H1 (cell line): ENCODE measurements around the gene ANP32A. TPM values are rescaled to one million over a fixed set of nuclear protein-coding genes. Genes with fewer than 3 reads are reported as not detected.

Experiments used
- CTCF ChIA-PET: fragments of 300-600 bp; sonication (Branson Sonifier 250); formaldehyde crosslinking; loops from one replicate; lab custom pipeline; 2021; ENCODE audit not compliant: partially characterized antibody; lab: Charles Lee
- POLR2A ChIA-PET: fragments of 300-600 bp; sonication (Branson Sonifier 250); formaldehyde crosslinking; loops from one replicate; lab custom pipeline; 2021; ENCODE audit warnings: inconsistent platforms; ENCODE audit not compliant: partially characterized antibody; lab: Charles Lee
- DNase-seq, 2 experiments: peaks; one replicate each; pipeline versions ENCODE4 v3.0.0 to v3.0.0-alpha.2; 2010 to 2022; ENCODE audit warnings: low spot score in 2 of 2, low read depth in 1 of 2, mixed read lengths in 1 of 2
- FAIRE-seq: peaks from 2 replicates; lab custom pipeline; 2011; peaks lifted over from hg19 to GRCh38; lab: Jason Lieb, UNC
- H2AFZ ChIP-seq: 2 replicates; pipeline ENCODE4 v1.8.1; 2012; ENCODE audit warnings: low read length, inconsistent platforms
- H2AK5ac ChIP-seq: 2 replicates; pipeline ENCODE4 v1.6.1; 2013; ENCODE audit warnings: low read depth, low read length
- H2BK120ac ChIP-seq: replicated peaks from 2 replicates; pipeline ENCODE3; 2013; ENCODE audit warnings: low read depth, low read length, inconsistent platforms
- H2BK12ac ChIP-seq: 2 replicates; pipeline ENCODE4 v1.6.1; 2013; ENCODE audit warnings: low read depth, low read length
- H2BK15ac ChIP-seq: 2 replicates; pipeline ENCODE4 v1.6.1; 2013; ENCODE audit warnings: low read length
- H2BK20ac ChIP-seq: 2 replicates; pipeline ENCODE4 v1.6.1; 2013; ENCODE audit warnings: low read length
- H2BK5ac ChIP-seq: 2 replicates; pipeline ENCODE4 v1.6.1; 2013; ENCODE audit warnings: low read depth, low read length
- H3K14ac ChIP-seq: 2 replicates; pipeline ENCODE4 v1.6.1; 2013; ENCODE audit warnings: inconsistent platforms; ENCODE audit not compliant: insufficient read length
- H3K18ac ChIP-seq: 2 replicates; pipeline ENCODE4 v1.6.1; 2013; ENCODE audit warnings: low read length; ENCODE audit errors: extremely low read depth
- H3K23ac ChIP-seq: 2 replicates; pipeline ENCODE4 v1.6.1; 2013; ENCODE audit warnings: inconsistent platforms; ENCODE audit not compliant: insufficient read length
- H3K23me2 ChIP-seq: 2 replicates; pipeline ENCODE4 v1.6.1; 2013; ENCODE audit warnings: low read depth, low read length
- H3K27ac ChIP-seq: 2 replicates; pipeline ENCODE4 v1.6.1; 2011; ENCODE audit warnings: low read depth, low read length, inconsistent platforms
- H3K27me3 ChIP-seq, 4 experiments: replicated peaks in 1 of 4; 1 replicate in 1 of 4; 2 replicates in 3 of 4; pipeline versions ENCODE4 v1.6.1 to v1.8.1; 2011 to 2013; ENCODE audit warnings: low read length in 3 of 4, mild to moderate bottlenecking in 3 of 4, inconsistent platforms in 2 of 4, mixed read lengths in 2 of 4, moderate library complexity in 1 of 4; ENCODE audit not compliant: control insufficient read depth in 3 of 4, insufficient read depth in 3 of 4; ENCODE audit errors: extremely low read depth in 1 of 4
- H3K36me3 ChIP-seq, 4 experiments: 2 replicates each; pipeline versions ENCODE4 v1.6.1 to v1.8.1; 2011 to 2013; ENCODE audit warnings: mild to moderate bottlenecking in 4 of 4, low read length in 3 of 4, moderate library complexity in 2 of 4, control low read depth in 1 of 4, inconsistent platforms in 1 of 4; ENCODE audit not compliant: insufficient read depth in 4 of 4, control insufficient read depth in 2 of 4
- H3K4ac ChIP-seq: replicated peaks from 2 replicates; pipeline ENCODE3; 2013; ENCODE audit warnings: low read length, low read depth, mixed read lengths, inconsistent platforms; ENCODE audit not compliant: insufficient read length
- H3K4me1 ChIP-seq, 4 experiments: replicated peaks in 1 of 4; 1 replicate in 1 of 4; 2 replicates in 3 of 4; pipeline versions ENCODE4 v1.6.1 to v1.8.1; 2011 to 2013; ENCODE audit warnings: low read length in 3 of 4, inconsistent platforms in 2 of 4, mixed read lengths in 1 of 4; ENCODE audit not compliant: insufficient read depth in 4 of 4, control insufficient read depth in 3 of 4
- H3K4me2 ChIP-seq, 2 experiments: 2 replicates each; pipeline versions ENCODE4 v1.6.1 to v1.8.1; 2011 to 2013; ENCODE audit warnings: low read depth in 2 of 2, low read length in 2 of 2, control low read depth in 1 of 2, inconsistent platforms in 1 of 2, mild to moderate bottlenecking in 1 of 2; ENCODE audit not compliant: insufficient read depth in 1 of 2
- H3K4me3 ChIP-seq, 4 experiments: fragments of 200-600, 300-600 bp in 1 of 4; sonication (generic), shearing (Covaris generic), sonication (Bioruptor Twin) in 1 of 4; 2 replicates each; pipeline versions ENCODE4 v1.5.1 to v1.8.1; 2011 to 2016; ENCODE audit warnings: low read length in 4 of 4, low read depth in 3 of 4, control low read depth in 2 of 4, inconsistent platforms in 2 of 4, mild to moderate bottlenecking in 2 of 4, mixed read lengths in 1 of 4, moderate library complexity in 1 of 4; ENCODE audit not compliant: insufficient read depth in 2 of 4; ENCODE audit errors: extremely low read depth in 1 of 4
- H3K56ac ChIP-seq: replicated peaks from 2 replicates; pipeline ENCODE3; 2013; ENCODE audit warnings: low read depth, mild to moderate bottlenecking, mixed read lengths, low read length, inconsistent platforms; ENCODE audit not compliant: insufficient read length
- H3K79me1 ChIP-seq: 2 replicates; pipeline ENCODE4 v1.6.1; 2013; ENCODE audit warnings: low read depth, low read length, control low read depth
- H3K79me2 ChIP-seq, 2 experiments: 2 replicates each; pipeline versions ENCODE4 v1.6.1 to v1.8.1; 2012 to 2013; ENCODE audit warnings: low read length in 2 of 2, mild to moderate bottlenecking in 2 of 2, inconsistent platforms in 1 of 2; ENCODE audit not compliant: insufficient read depth in 2 of 2, control insufficient read depth in 1 of 2
- H3K9ac ChIP-seq, 4 experiments: replicated peaks in 1 of 4; 1 replicate in 1 of 4; 2 replicates in 3 of 4; pipeline versions ENCODE4 v1.6.1 to v1.8.1; 2011 to 2013; ENCODE audit warnings: low read depth in 3 of 4, low read length in 3 of 4, control low read depth in 2 of 4, mild to moderate bottlenecking in 2 of 4, moderate library complexity in 2 of 4, inconsistent platforms in 1 of 4; ENCODE audit errors: extremely low read depth in 1 of 4
- H3K9me3 ChIP-seq, 2 experiments: 2 replicates each; pipeline versions ENCODE4 v1.6.1 to v1.8.1; 2012 to 2013; ENCODE audit warnings: mild to moderate bottlenecking in 2 of 2, moderate library complexity in 2 of 2, control low read depth in 1 of 2, inconsistent platforms in 1 of 2, low read depth in 1 of 2, low read length in 1 of 2, mixed read lengths in 1 of 2; ENCODE audit not compliant: insufficient read depth in 2 of 2
- H4K20me1 ChIP-seq, 2 experiments: replicated peaks in 1 of 2; 2 replicates each; pipeline versions ENCODE3 to v1.8.1; 2011 to 2013; ENCODE audit warnings: inconsistent platforms in 2 of 2, low read length in 2 of 2, mild to moderate bottlenecking in 1 of 2; ENCODE audit not compliant: insufficient read depth in 2 of 2, control insufficient read depth in 1 of 2
- H4K5ac ChIP-seq: 2 replicates; pipeline ENCODE4 v1.6.1; 2013; ENCODE audit warnings: low read length, low read depth, mixed read lengths, inconsistent platforms; ENCODE audit not compliant: insufficient read length
- H4K8ac ChIP-seq: 2 replicates; pipeline ENCODE4 v1.8.0; 2013; ENCODE audit warnings: mild to moderate bottlenecking, moderate library complexity, low read length, inconsistent platforms; ENCODE audit not compliant: insufficient read depth; ENCODE audit errors: extremely low read depth
- H4K91ac ChIP-seq: replicated peaks from 2 replicates; pipeline ENCODE3; 2013; ENCODE audit warnings: low read length, mixed read lengths, inconsistent platforms; ENCODE audit not compliant: insufficient read length
- CHD1 ChIP-seq: IDR thresholded peaks from 2 replicates; pipeline ENCODE4 v1.6.1; 2012; ENCODE audit warnings: low read depth, low read length, improper control_type of control experiment
- CTBP2 ChIP-seq: IDR thresholded peaks from 2 replicates; pipeline ENCODE4 v1.7.0; 2011; ENCODE audit warnings: borderline replicate concordance, mild to moderate bottlenecking, moderate library complexity, mixed read lengths, low read length; ENCODE audit not compliant: insufficient read depth, insufficient read length
- EZH2 ChIP-seq: fragments of 200-600 bp; sonication (generic); IDR thresholded peaks from 2 replicates; pipeline ENCODE4 v1.7.1; 2012; ENCODE audit warnings: low read depth, mild to moderate bottlenecking, moderate library complexity, low read length, inconsistent platforms; ENCODE audit not compliant: severe bottlenecking
- FOSL1 ChIP-seq: IDR thresholded peaks from 2 replicates; pipeline ENCODE4 v1.6.1; 2011; ENCODE audit warnings: mild to moderate bottlenecking, low read depth, low read length, moderate library complexity; ENCODE audit not compliant: insufficient read depth
- KDM1A ChIP-seq: fragments of 200-600, 300-600 bp; sonication (generic); IDR thresholded peaks from 2 replicates; pipeline ENCODE4 v1.7.1; 2016; ENCODE audit warnings: mild to moderate bottlenecking, low read length, borderline replicate concordance
- RAD21 ChIP-seq, 2 experiments: IDR thresholded peaks in 1 of 2; conservative IDR thresholded peaks in 1 of 2; 2 replicates each; pipeline ENCODE4 v1.6.1; 2011; ENCODE audit warnings: low read depth in 2 of 2, low read length in 2 of 2, improper control_type of control experiment in 1 of 2, inconsistent platforms in 1 of 2, mild to moderate bottlenecking in 1 of 2, moderate library complexity in 1 of 2
- RBBP5 ChIP-seq: IDR thresholded peaks from 2 replicates; pipeline ENCODE4 v1.7.1; 2012; ENCODE audit warnings: low read depth, mild to moderate bottlenecking, inconsistent platforms, low read length, moderate library complexity, borderline replicate concordance
- SAP30 ChIP-seq: fragments of 300-600 bp; sonication (generic); IDR thresholded peaks from 2 replicates; pipeline ENCODE4 v1.7.1; 2012; ENCODE audit warnings: low read length, moderate library complexity, mild to moderate bottlenecking, inconsistent platforms; ENCODE audit not compliant: insufficient read depth, insufficient replicate concordance
- SP1 ChIP-seq: IDR thresholded peaks from 2 replicates; pipeline ENCODE4 v1.6.1; 2011; ENCODE audit warnings: low read depth, low read length
- SUZ12 ChIP-seq: fragments of 200-600 bp; sonication (generic); IDR thresholded peaks from 2 replicates; pipeline ENCODE4 v1.6.1; 2012; ENCODE audit warnings: mild to moderate bottlenecking, inconsistent platforms, low read length, moderate library complexity, mixed read lengths
- whole genome bisulfite sequencing, 2 experiments: shearing (Covaris generic) in 1 of 2; methylation state at CpG; one replicate each; pipeline versions ENCODE4 v1.1.6 to v1.1.7; 2013 to 2015; ENCODE audit warnings: low lambda C conversion rate in 2 of 2, mixed read lengths in 2 of 2, inconsistent platforms in 1 of 2, low coverage in 1 of 2, missing lambda C conversion rate in 1 of 2; ENCODE audit not compliant: insufficient replicate concordance in 2 of 2, insufficient coverage in 1 of 2, insufficient read length in 1 of 2; ENCODE audit errors: extremely low coverage in 1 of 2, missing lambda C conversion rate in 1 of 2; 5-methylcytosine and 5-hydroxymethylcytosine counted together
- polyA plus RNA-seq, 7 experiments: library from polyadenylated mRNA; depleted of rRNA in 3 of 7; stranded (reverse) in 5 of 7; unstranded in 2 of 7; fragments of >200 nt in 5 of 7; fragments of 200-250 nt in 2 of 7; gene quantifications; 1 replicate in 5 of 7; 2 replicates in 1 of 7; 4 replicates in 1 of 7; pipeline versions ENCODE4 v1.2.1 to v1.2.3, GENCODE V29; 2011 to 2013; ENCODE audit warnings: missing spikeins in 2 of 7, mixed read lengths in 2 of 7
- total RNA-seq: library from RNA; stranded (reverse); fragmentation: NEBNext Ultra II Directional; extraction: Animal tissue kit (Norgen Biotek cat#: 25700); gene quantifications from 2 replicates; pipeline ENCODE4 v1.2.1, GENCODE V29; 2021
- TF ChIP-seq, protein P1 (sequence below): IDR thresholded peaks from 2 replicates; pipeline ENCODE4 v1.6.1; 2012; ENCODE audit warnings: inconsistent platforms

Gene ANP32A
- total and polyA plus RNA-seq, 2 of the 8 experiments (the other 6 are each of a cell fraction or from before 2014, with no cell fraction given): 70.8 to 295 TPM

DNA sequence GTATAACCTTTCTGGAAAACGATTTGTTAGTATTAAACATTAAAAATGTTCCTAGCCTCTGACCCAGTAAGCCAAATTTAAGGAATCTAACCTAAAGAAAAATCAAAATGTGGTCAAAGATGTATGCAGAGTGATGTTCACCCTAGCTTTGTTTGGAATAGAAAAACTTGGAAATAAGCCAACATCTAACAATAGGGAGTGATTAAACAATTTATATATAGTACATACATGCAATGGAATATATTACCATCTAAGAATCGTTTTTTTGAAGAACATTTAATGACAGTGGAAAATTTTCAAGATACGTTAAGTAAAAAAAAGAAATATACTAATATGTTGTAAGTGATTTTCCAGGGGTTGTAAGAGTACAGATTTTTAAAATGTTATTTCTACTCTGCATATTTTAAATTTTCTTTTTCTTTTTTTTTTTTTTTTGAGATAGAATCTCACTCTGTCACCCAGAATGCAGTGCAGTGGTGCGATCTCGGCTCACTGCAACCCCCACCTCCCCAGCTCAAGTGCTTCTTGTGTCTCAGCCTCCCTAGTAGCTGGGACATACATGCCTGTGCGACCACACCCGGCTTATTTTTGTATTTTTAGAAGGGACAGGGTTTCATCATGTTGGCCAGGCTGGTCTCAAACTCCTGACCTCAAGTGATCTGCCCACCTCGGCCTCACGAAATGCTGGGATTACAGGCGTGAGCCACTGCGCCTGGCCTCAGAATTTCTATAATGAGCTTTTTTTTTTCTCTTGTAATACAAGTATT is 54.9 kb downstream of the ANP32A start:
- Histone ChIP-seq H2BK5ac (no peak overlapping the region), H4K20me1 (no peaks in the 10 kb centered on the region), H2AK5ac (no peak overlapping the region), H3K4me1 (no peaks in the 10 kb centered on the region), H3K56ac (no peak overlapping the region), H4K5ac (no peak overlapping the region), H3K9ac (no peak overlapping the region), H3K36me3 (no peaks in the 10 kb centered on the region), H3K79me1 (no peaks in the 10 kb centered on the region), H3K4me3 (no peak overlapping the region), H4K8ac (no peak overlapping the region), H3K4me2 (no peak overlapping the region), H3K23me2 (no peaks in the 10 kb centered on the region), H2BK120ac (no peak overlapping the region), H3K18ac (no peak overlapping the region), H3K9me3 (no peaks in the 10 kb centered on the region), H3K27ac (no peak overlapping the region), H4K91ac (no peak overlapping the region), H3K79me2 (no peaks in the 10 kb centered on the region), H2BK20ac (no peak overlapping the region), H3K4ac (no peak overlapping the region), H3K23ac (no peak overlapping the region), H2BK12ac (no peak overlapping the region), H2AFZ (no peak overlapping the region), H3K14ac (no peak overlapping the region), H3K27me3 (no peaks in the 10 kb centered on the region), H2BK15ac (no peak overlapping the region)
- DNase-seq (peak in 1 of 2 experiments; percentile 11), FAIRE-seq (no peak)
- ChIA-PET POLR2A (interaction anchor here (1.3 kb wide), 1 partner anchor 15 kb away, joined by 3 read pairs; no protein-coding TSS in a partner anchor), CTCF (interaction anchor here (1.1 to 2.0 kb wide), 2 partner anchors 50 to 110 kb away, joined by 4 to 6 read pairs; no protein-coding TSS in a partner anchor)
- WGBS, 2 experiments: 87% methylated on average over 11 of the region's 11 CpGs; no CpG with 5 or more reads in 1 of the 2 experiments
- TF ChIP-seq, protein P1, sequence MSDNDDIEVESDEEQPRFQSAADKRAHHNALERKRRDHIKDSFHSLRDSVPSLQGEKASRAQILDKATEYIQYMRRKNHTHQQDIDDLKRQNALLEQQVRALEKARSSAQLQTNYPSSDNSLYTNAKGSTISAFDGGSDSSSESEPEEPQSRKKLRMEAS: no peak
- TF ChIP-seq KDM1A: no peak
- TF ChIP-seq SUZ12: no peak
- no peak for TF ChIP-seq SAP30
- TF ChIP-seq CHD1: no peak
- TF ChIP-seq FOSL1: no peak
- no peak for TF ChIP-seq CTBP2
- no peak for TF ChIP-seq SP1
- no peak for TF ChIP-seq RBBP5
- TF ChIP-seq EZH2: no peak
- TF ChIP-seq RAD21 (IDR thresholded peaks at IDR 0.05 in 1 of 2, conservative IDR thresholded peaks at IDR 0.05 in 1 of 2; ENCODE audit: low read depth in 2 of 2, low read length in 2 of 2): no peak
